ENCODE data around the gene GTPBP10. TPM values are rescaled to one million over a fixed set of nuclear protein-coding genes. Genes with fewer than 3 reads are reported as not detected.

The GTPBP10 gene
- 11.8 and 20.4 TPM in 2 replicates for total RNA-seq

DNA sequence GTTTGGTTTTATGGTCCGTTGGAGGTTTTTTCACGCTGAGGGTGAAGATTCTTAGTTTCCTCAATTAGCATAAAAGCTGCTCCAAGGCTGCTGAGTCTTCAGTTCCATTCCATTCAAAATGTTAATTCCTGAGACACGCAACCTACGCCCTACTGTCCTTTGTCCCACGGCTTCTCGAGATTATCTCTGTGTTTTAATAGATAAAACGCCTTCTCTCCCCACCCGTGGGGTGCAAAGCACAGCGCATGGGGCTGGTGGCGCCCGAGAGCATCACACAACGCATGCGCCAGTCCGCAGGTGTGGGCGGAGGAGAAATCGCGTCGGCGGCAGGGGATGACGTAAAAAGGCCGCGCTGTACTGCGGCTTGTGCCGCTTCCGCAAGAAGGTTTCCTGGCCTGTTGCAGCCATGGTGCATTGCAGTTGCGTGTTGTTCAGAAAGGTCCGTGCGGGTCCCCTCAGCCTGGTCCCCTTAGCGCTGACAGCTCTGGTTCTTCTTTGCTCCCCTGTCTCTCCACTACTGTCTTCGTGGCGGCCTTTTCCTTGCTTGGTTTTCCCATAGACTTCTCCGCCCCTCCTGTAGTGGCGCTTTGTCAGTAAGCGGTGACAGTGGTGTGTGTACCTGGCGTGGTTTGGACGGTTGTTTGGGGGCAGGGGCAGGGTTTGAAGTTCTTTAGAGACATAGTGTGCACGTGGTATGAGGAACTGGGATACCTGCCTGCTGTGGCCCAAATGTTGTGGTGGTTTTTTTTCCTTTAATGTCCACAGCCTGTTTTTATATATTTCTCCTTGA lies at the start of gene GTPBP10:
Gene GTPBP10, plus strand, starts transcription at position 381 of the 790 bp plus-strand sequence. Its CDS starts 26 bp downstream, at position 407.

GRCh38 chr7:90320801-90321494 lies 25.6 kb upstream of the GTPBP10 start, which contains the start of gene FAM237B:
TSS of gene FAM237B (minus strand) at chr7:90321304. CDS start at chr7:90319748, 1,556 bp downstream.

GRCh38 chr7:90403174-90404113 lies 56.9 kb downstream of the GTPBP10 start, which contains the start of gene CLDN12:
TSS of gene CLDN12 (plus strand) at chr7:90403461. CDS start at chr7:90412677, 9,216 bp downstream.

Other genes starting within 250 kb of the GTPBP10 start
- 0.87 and 1.2 TPM in 2 replicates for gene STEAP1, start 192.2 kb upstream of the GTPBP10 start, total RNA-seq
- 1.1 and 2.0 TPM in 2 replicates for gene STEAP2, start 135.0 kb upstream of the GTPBP10 start, total RNA-seq
- 2.3 and 2.7 TPM in 2 replicates for gene CFAP69, start 101.5 kb upstream of the GTPBP10 start, total RNA-seq
- not detected in 2 replicates for gene FAM237B, start 25.4 kb upstream of the GTPBP10 start, total RNA-seq
- gene CLDN12, start 56.7 kb downstream of the GTPBP10 start, total RNA-seq: 18.5 and 39.6 TPM in 2 replicates
- not detected in 2 replicates for gene PTTG1IP2, start 122.9 kb downstream of the GTPBP10 start, total RNA-seq
- gene CDK14, start 249.6 kb downstream of the GTPBP10 start, total RNA-seq: 15.4 and 16.1 TPM in 2 replicates

Measured in placental epithelial cell (primary cell).